Stimulated activated naive CD4-positive, alpha-beta T cell treated with Interleukin-2 at 50 U/mL for 16 hours (primary cell): ENCODE results near the gene ARHGAP35.

Experiments
- DNase-seq: peaks from one replicate; lab custom pipeline; 2025; lab: John Stamatoyannopoulos, UW

Gene ARHGAP35

DNA sequence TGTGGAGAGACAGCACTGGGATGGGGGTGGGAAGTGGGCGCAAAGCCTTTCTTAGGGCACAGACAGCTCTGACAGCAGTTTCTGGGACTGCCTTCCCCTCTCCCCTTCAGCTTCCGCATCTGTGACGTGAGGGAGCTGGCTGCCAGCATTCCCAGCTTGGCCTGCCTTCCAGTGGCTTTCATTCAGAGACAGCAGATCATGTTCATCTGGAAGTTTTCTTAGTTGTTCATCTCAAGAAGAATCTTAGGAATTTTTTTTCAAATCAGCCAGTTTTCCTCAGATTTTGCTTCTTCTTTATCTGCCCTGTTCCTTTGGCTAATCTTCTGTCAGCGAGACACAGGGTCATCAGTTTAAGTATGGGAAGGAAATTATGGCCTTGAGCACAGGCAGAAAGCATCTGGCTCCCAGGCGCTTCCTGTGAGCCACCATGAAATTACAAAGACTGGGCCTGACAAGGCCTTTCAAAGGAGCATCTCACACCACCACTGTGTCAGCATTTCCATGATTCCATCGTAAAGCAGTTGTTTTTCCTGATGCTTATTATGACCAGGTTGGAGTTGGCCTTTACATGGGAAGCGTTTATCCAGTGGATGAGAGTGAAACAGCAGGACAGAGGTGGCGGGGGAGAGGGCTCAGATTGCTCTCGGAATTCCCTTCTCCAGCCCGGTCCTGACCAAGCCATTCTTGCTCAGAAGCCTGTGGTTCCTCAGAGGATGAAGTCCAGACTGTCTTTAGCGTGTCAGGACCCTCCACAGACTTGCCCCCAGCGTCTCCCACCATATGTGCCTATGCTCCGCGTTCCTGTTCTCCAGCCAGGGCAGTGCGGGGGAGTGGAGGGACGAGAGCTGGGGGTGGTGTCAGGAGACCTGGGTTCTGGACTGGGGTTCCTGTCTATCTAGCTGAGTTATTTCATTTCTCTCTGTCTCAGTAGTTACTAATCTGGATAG lies 43.6 kb downstream of the ARHGAP35 start:
- no peak for DNase-seq

DNA sequence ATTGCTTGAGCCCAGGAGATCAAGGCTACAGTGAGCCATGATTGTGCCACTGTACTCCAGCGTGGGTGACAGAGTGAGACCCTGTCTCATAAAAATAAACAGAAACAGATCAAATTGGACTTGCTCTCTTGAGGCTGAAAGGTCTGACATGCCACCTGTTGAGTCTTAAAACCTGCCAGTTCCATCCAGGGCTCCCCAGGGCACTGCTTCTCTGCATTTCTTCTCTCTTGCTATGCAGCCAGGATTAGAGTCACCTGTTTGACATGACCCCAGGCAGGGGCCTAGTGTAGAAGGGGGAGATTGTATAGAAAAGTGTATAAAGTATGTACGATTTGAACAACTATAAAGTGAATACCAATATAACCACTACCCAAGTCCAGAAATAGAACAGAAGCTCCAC lies 45.4 kb downstream of the ARHGAP35 start:
- DNase-seq: no peak

GRCh38 chr19:46907880-46908279 lies 47.1 kb downstream of the ARHGAP35 start:
- no peak for DNase-seq

DNA sequence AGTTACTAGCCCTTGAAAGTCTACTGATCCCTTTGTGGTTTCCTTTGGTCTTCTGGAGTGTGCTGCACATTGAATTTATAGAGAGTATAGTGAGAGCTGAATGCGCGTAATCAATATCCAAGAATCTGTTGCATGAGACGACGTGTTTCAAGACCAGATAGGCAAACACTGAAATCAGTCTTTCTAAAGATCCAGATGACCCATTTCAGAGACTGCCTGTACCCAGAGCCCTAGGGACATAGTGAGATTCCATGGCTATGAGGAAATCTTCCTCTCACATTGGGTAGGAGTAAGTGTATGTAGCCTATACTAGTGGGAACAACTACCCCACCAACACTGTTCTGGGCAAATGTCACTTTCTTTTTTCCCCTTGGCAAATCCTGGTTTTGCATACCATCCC lies 48.6 kb downstream of the ARHGAP35 start:
- no peak for DNase-seq
